ENCODE data around the gene CKS1B. TPM values are rescaled to one million over a fixed set of nuclear protein-coding genes. Genes with fewer than 3 reads are reported as not detected.

The CKS1B gene
- total RNA-seq, 2 experiments from 2014 or later = 1.4 to 3.9 TPM

DNA sequence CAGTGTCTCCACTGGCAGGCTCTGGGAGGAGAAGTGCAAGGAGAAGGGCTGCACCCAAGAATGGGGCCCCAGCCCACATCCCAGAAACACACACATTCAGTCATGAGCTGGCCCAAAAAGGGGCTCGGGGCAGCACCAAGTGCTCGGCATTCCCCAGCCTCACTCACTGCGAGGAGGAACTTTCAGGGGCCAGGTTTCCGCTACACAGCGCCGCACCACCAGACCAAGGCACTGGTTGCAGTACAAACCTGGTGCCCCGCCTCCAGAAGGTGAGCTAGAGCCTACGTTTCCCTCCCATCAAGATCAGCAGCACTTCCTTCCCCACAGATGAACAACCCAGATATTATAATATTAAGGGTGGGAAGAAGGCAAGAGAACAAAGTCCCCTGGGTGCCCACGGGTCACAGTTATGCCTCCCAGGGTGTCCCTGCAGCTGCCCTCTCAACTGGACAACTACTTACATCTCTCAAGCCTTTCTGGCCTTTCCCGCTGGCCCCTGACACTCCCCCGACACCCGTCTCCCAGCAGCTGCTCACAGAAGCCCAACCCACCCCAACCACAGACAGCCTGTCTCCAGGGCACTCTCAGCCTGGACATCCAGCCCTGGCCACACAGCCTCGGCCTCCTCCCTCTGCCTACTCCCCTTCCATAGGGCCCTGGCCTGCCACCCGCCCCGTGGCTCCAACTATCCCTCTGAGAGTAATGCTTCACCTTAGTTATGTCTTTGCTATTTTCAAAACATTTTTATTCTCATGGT is 22.4 kb upstream of the CKS1B start:
- no peaks in the 10 kb centered on the region for H3K27me3 ChIP-seq (ENCODE audit: control insufficient read depth in 1 of 2, insufficient read depth in 2 of 2, low read length in 2 of 2)
- intact Hi-C loops (cut with DNase I, micrococcal nuclease) = loop anchor here in 1 of 2 experiments (10.0 kb wide), 1 partner anchor 133 kb away; no protein-coding TSS in a partner anchor
- peaks cover 55% of the 10 kb centered on the region for H3K36me3 ChIP-seq (ENCODE audit: insufficient read depth, low read length)
- Mint-ChIP-seq H3K9me3 (no peaks in the 10 kb centered on the region), H3K4me1 (ENCODE audit: low read depth) (peaks cover 64% of the 10 kb centered on the region), H3K27me3 (no peaks in the 10 kb centered on the region), H3K4me3 (peak overlapping the region; percentile 95), H3K27ac (peak overlapping the region; percentile 96), H3K36me3 (ENCODE audit: low read depth) (peaks cover 74% of the 10 kb centered on the region)
- DNase-seq (peak; percentile 46 to 90 (median 66)), ATAC-seq (ENCODE audit: poor library complexity) (peak; percentile 45)
- H3K4me3 ChIP-seq (ENCODE audit: low read length) = peak overlapping the region; percentile 69
- ChIA-PET POLR2A (interaction anchor here (0.9 to 6.6 kb wide), 8 partner anchors 9 to 221 kb away, joined by 4 to 72 read pairs (median 6); partner anchors contain the start of genes FLAD1, KRTCAP2, PYGO2 and ZBTB7B), CTCF (interaction anchor here (0.8 to 5.3 kb wide), 8 partner anchors 9 to 133 kb away, joined by 3 to 38 read pairs (median 4); partner anchors contain the start of genes FLAD1, PMVK and PYGO2)
- H3K27ac ChIP-seq (ENCODE audit: low read depth in 1 of 2, low read length in 2 of 2) = peak overlapping the region; percentile 100
- TF ChIP-seq, protein P1, sequence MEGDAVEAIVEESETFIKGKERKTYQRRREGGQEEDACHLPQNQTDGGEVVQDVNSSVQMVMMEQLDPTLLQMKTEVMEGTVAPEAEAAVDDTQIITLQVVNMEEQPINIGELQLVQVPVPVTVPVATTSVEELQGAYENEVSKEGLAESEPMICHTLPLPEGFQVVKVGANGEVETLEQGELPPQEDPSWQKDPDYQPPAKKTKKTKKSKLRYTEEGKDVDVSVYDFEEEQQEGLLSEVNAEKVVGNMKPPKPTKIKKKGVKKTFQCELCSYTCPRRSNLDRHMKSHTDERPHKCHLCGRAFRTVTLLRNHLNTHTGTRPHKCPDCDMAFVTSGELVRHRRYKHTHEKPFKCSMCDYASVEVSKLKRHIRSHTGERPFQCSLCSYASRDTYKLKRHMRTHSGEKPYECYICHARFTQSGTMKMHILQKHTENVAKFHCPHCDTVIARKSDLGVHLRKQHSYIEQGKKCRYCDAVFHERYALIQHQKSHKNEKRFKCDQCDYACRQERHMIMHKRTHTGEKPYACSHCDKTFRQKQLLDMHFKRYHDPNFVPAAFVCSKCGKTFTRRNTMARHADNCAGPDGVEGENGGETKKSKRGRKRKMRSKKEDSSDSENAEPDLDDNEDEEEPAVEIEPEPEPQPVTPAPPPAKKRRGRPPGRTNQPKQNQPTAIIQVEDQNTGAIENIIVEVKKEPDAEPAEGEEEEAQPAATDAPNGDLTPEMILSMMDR (IDR thresholded peaks at IDR 0.05) = no peak
- no peaks in the 10 kb centered on the region for H3K9me3 ChIP-seq (ENCODE audit: control insufficient read depth in 1 of 2, insufficient read depth in 1 of 2, low read length in 2 of 2)
- peaks cover 93% of the 10 kb centered on the region for H3K4me1 ChIP-seq (ENCODE audit: insufficient read depth, low read length)

DNA sequence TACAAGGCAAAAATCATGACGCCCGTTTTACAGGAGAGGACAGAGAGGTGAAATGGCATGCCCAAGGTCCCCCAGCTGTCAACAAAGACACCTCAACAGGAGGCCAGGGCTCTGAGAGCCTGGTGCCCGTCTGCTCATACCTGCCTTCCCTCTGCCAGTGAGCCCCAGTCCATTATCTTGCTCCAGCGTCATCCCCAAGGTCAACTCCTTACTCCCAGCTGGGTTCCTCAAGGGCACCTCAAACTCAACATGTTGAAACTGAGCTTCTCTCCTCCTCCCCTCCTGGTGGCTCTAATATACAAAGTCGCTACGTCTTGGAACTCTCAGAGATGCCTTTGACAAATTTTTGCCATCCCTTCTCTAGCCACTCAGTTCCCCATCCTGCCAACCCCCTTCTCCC is 21.8 kb upstream of the CKS1B start:
- ChIA-PET POLR2A (interaction anchor here (0.9 to 6.6 kb wide), 8 partner anchors 9 to 220 kb away, joined by 4 to 72 read pairs (median 6); partner anchors contain the start of genes FLAD1, KRTCAP2, PYGO2 and ZBTB7B), CTCF (interaction anchor here (0.8 to 5.3 kb wide), 8 partner anchors 8 to 132 kb away, joined by 3 to 38 read pairs (median 4); partner anchors contain the start of genes FLAD1, PMVK and PYGO2)
- H3K9me3 ChIP-seq (ENCODE audit: control insufficient read depth in 1 of 2, insufficient read depth in 1 of 2, low read length in 2 of 2) = no peaks in the 10 kb centered on the region
- DNase-seq (peak in 2 of 14 experiments; percentile 32 to 35), ATAC-seq (ENCODE audit: poor library complexity) (no peak)
- peaks cover 97% of the 10 kb centered on the region for H3K4me1 ChIP-seq (ENCODE audit: insufficient read depth, low read length)
- H3K36me3 ChIP-seq (ENCODE audit: insufficient read depth, low read length) = peaks cover 52% of the 10 kb centered on the region
- H3K9me3 Mint-ChIP-seq = no peaks in the 10 kb centered on the region
- peaks cover 64% of the 10 kb centered on the region for H3K4me1 Mint-ChIP-seq (ENCODE audit: low read depth)
- TF ChIP-seq, protein P1 (IDR thresholded peaks at IDR 0.05) = no peak
- peak overlapping the region; percentile 100 for H3K27ac ChIP-seq (ENCODE audit: low read depth in 1 of 2, low read length in 2 of 2)
- H3K27ac Mint-ChIP-seq = peak overlapping the region; percentile 96
- H3K27me3 Mint-ChIP-seq = no peaks in the 10 kb centered on the region
- no peaks in the 10 kb centered on the region for H3K27me3 ChIP-seq (ENCODE audit: control insufficient read depth in 1 of 2, insufficient read depth in 2 of 2, low read length in 2 of 2)
- peak overlapping the region; percentile 95 for H3K4me3 Mint-ChIP-seq
- intact Hi-C loops (cut with DNase I, micrococcal nuclease) = loop anchor here in 1 of 2 experiments (10.0 kb wide), 1 partner anchor 132 kb away; no protein-coding TSS in a partner anchor
- peak overlapping the region; percentile 69 for H3K4me3 ChIP-seq (ENCODE audit: low read length)
- H3K36me3 Mint-ChIP-seq (ENCODE audit: low read depth) = peaks cover 68% of the 10 kb centered on the region

DNA sequence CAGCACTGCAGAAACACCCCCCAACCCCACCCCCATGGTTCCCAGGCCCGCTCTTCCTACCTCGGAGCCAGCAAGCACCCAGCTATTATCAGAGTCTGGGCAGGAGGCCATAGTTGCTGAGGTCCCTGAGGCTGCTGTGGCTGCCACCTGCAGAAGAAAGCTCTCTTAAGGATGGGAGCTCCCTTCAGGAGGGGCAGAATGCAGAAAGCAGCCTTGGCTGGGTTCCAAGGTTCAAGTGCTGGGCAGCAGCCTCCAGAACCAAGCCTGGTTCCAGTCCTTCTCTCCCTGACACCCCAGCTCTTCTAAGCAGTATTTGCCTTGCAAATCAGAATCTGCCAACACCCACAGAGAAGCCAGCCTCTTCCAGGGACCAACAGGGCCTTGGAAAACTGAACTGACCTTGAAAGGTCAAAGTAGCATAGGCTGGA is 20.9 kb upstream of the CKS1B start:
- DNase-seq (peak in 2 of 14 experiments; percentile 30 to 48), ATAC-seq (ENCODE audit: poor library complexity) (no peak)
- POLR2A ChIA-PET = interaction anchor here (2.3 to 6.6 kb wide), 3 partner anchors 22 to 64 kb away, joined by 7 to 72 read pairs (median 28); partner anchors contain the start of gene ZBTB7B
- Histone ChIP-seq H3K4me3 (ENCODE audit: low read length) (peak overlapping the region; percentile 69), H3K36me3 (ENCODE audit: insufficient read depth, low read length) (peaks cover 52% of the 10 kb centered on the region), H3K9me3 (ENCODE audit: control insufficient read depth in 1 of 2, insufficient read depth in 1 of 2, low read length in 2 of 2) (no peaks in the 10 kb centered on the region), H3K27ac (ENCODE audit: low read depth in 1 of 2, low read length in 2 of 2) (peak overlapping the region; percentile 100), H3K4me1 (ENCODE audit: insufficient read depth, low read length) (peaks cover 95% of the 10 kb centered on the region), H3K27me3 (ENCODE audit: control insufficient read depth in 1 of 2, insufficient read depth in 2 of 2, low read length in 2 of 2) (no peaks in the 10 kb centered on the region)
- Mint-ChIP-seq H3K27me3 (no peaks in the 10 kb centered on the region), H3K36me3 (ENCODE audit: low read depth) (peaks cover 68% of the 10 kb centered on the region), H3K27ac (peak overlapping the region; percentile 96), H3K4me3 (peak overlapping the region; percentile 95), H3K4me1 (ENCODE audit: low read depth) (peaks cover 62% of the 10 kb centered on the region), H3K9me3 (no peaks in the 10 kb centered on the region)
- CTCF ChIA-PET = interaction anchor here (2.9 to 5.3 kb wide), 3 partner anchors 17 to 63 kb away, joined by 15 to 62 read pairs (median 38); partner anchors contain the start of genes CKS1B and PMVK
- intact Hi-C loops (cut with DNase I, micrococcal nuclease) = loop anchor here in 1 of 2 experiments (2.0 to 10.0 kb wide), 3 partner anchors 29 to 131 kb away; partner anchors contain the start of gene FLAD1
- TF ChIP-seq, protein P1 (IDR thresholded peaks at IDR 0.05) = no peak

Measured in CD4-positive, alpha-beta T cell (primary cell).